ENCODE results near the gene ASCC1.

ASCC1 gene

DNA sequence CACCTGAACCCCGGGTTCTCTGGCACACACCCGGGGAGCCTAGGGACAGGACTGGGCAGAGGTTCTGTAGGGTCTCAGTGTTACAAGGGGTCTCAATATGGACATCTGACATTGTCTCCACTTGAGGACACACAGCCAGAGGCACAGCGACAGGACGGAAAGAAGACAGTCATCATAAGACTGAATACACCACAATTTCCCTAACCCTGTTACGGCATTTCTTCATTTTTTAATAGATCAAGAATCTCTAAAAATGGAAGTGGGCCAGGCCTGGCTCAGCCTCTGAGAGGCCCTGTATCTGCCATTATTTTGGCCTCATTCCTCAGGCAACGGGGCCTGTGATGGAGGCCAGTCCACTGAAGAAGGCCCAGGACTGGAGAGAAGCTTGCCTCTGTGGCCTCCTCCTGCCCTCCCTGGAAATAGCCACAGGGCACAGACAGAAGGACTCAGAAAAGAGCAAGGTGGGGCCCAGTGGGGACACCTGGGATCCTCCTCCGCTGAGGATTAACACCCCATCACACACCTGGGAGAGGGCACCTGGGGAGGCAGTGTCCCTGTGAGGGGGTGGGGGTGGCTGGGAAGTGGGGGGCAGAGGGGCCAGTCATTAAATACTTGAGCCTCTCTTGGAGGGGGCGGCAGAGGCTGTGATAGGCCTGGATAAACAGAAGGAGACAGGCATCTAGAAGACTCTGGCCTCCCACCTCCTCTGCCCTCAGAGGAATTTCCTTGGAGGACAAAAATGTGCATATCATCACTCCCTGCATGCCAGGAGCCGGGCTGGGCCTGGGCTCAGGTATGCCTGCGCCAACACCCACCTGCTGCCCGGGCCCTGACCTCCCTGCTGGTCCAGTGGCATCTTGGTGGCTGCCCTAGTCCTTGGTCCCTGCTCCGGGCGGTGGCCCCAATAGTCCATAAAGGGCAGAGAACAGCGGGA, 135.8 kb downstream of the ASCC1 start:
- H3K4me3 ChIP-seq (replicated peaks; ENCODE audit: low read depth, low read length): no peak overlapping the region
- TF ChIP-seq, protein P1, sequence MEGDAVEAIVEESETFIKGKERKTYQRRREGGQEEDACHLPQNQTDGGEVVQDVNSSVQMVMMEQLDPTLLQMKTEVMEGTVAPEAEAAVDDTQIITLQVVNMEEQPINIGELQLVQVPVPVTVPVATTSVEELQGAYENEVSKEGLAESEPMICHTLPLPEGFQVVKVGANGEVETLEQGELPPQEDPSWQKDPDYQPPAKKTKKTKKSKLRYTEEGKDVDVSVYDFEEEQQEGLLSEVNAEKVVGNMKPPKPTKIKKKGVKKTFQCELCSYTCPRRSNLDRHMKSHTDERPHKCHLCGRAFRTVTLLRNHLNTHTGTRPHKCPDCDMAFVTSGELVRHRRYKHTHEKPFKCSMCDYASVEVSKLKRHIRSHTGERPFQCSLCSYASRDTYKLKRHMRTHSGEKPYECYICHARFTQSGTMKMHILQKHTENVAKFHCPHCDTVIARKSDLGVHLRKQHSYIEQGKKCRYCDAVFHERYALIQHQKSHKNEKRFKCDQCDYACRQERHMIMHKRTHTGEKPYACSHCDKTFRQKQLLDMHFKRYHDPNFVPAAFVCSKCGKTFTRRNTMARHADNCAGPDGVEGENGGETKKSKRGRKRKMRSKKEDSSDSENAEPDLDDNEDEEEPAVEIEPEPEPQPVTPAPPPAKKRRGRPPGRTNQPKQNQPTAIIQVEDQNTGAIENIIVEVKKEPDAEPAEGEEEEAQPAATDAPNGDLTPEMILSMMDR (IDR thresholded peaks at IDR 0.05; ENCODE audit: low read depth, low read length, missing control alignments): no peak
- no peak for DNase-seq (ENCODE audit: extremely low read depth, low read depth)

DNA sequence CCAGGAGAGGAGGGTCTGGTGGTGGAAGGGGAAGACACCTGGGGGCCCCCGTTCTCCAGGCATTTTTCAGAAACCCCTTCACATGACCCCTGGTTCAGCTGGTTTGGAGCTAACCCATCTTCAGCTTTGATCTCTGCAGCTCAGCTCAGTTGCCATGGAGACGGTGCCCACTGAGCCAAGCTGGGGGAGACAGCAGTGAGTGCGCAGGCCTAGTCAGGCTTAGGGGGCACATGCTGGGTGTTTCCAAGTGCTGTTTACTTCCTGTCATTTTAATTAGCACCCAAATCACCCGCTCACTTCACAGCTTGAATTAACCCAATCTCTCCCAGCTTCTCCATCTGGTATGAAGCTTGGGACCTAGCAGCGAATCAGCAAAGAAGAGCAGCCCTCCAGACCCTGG, 136.7 kb downstream of the ASCC1 start:
- no peak for DNase-seq (ENCODE audit: extremely low read depth, low read depth)

DNA sequence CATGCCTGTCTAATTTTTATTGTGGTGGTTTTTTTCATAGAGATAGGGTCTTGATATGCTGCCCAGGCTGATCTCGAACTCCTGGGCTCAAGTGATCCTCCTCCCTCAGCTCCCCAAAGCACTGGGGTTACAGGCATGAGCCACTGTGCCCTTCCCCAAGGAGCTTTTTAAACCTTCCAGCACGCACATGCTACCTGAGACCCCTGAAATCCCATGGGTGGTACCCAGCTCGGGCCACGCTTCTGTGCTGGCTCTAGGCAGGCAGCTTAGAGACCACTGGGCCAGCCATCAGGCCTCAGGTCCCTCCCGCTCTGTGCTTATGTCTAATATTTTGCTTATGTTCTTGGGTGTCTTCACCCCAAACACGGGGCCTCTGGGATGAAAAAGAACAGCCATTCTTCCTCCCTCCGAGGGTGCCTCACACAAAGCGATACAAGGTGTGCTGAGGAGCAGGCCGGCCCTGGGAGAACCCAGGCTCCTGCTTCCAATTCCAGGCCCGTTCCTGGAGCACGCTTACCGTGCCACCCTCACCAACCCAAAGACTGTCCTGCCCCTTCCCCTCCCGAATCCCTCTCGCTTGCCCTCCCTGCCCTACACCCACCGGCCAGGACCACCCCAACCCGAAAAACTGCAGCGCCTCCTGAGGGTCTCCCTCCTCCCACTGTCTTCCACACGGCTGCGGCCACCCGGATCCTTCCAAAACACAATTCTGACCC, 138.6 kb downstream of the ASCC1 start:
- no peak overlapping the region for H3K4me3 ChIP-seq (replicated peaks; ENCODE audit: low read depth, low read length)
- DNase-seq (ENCODE audit: extremely low read depth, low read depth): no peak
- TF ChIP-seq, protein P1 (IDR thresholded peaks at IDR 0.05; ENCODE audit: low read depth, low read length, missing control alignments): no peak

More for the DNA sequence above, 136.7 kb downstream of the ASCC1 start:
- TF ChIP-seq, protein P1 (IDR thresholded peaks at IDR 0.05; ENCODE audit: low read depth, low read length, missing control alignments): no peak
- no peak overlapping the region for H3K4me3 ChIP-seq (replicated peaks; ENCODE audit: low read depth, low read length)

DNA sequence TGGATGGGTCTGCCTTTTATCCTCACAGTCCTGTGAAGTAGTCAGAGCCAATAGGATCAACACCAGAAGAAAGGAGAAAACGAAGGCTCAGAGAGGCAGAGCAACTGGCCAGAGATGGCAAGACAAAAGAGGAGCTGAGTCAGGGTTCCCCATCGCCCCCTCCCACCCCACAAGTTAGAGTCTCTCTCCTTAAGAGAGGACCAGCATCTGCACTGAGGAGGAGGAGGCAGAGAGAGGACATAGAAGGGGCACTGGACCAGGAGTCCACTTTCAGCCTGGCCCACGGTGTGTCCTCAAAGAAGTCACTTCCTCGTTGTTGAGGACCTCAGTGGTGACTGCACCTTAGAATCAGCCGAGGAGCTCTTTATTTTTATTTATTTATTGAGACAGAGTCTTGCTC, 139.3 kb downstream of the ASCC1 start:
- DNase-seq (ENCODE audit: extremely low read depth, low read depth): no peak
- no peak overlapping the region for H3K4me3 ChIP-seq (replicated peaks; ENCODE audit: low read depth, low read length)
- TF ChIP-seq, protein P1 (IDR thresholded peaks at IDR 0.05; ENCODE audit: low read depth, low read length, missing control alignments): no peak

DNA sequence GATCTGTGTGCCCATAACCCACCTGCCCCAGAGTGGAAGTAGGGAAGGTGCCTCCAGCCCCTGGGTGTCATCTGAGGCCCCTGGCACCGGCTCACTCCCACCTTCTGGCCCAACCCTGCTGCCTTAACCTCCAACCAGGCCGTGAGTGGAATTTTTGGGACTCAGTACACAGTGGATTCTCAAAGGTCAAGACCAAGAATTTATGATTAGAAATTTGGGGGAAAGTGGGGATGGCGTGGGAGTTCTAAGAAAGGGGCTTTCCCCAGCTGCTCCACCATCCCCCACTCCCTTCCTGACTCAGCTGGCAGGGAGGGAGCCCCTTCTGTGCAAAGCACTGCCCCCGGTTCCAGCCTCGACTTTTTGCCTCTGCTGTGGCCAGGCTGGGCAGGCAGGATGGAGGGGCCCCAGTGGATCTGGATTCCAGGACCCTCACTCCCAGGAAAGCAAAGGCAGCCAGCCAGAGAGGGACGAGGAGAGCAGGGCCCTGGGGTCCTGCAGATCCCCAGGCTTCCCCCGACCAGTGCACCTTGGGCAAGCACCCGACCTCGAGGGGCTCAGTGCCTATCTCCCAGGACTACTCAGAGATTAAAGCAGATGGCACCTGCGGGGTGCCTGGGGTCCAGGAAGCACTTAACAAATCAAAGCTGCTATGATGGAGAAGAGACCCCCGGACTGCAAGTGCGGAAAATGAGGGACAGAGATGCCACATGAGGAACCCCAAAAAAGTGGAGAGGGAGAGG, 140.5 kb downstream of the ASCC1 start:
- TF ChIP-seq, protein P1 (IDR thresholded peaks at IDR 0.05; ENCODE audit: low read depth, low read length, missing control alignments): no peak
- no peak for DNase-seq (ENCODE audit: extremely low read depth, low read depth)
- H3K4me3 ChIP-seq (replicated peaks; ENCODE audit: low read depth, low read length): no peak overlapping the region

DNA sequence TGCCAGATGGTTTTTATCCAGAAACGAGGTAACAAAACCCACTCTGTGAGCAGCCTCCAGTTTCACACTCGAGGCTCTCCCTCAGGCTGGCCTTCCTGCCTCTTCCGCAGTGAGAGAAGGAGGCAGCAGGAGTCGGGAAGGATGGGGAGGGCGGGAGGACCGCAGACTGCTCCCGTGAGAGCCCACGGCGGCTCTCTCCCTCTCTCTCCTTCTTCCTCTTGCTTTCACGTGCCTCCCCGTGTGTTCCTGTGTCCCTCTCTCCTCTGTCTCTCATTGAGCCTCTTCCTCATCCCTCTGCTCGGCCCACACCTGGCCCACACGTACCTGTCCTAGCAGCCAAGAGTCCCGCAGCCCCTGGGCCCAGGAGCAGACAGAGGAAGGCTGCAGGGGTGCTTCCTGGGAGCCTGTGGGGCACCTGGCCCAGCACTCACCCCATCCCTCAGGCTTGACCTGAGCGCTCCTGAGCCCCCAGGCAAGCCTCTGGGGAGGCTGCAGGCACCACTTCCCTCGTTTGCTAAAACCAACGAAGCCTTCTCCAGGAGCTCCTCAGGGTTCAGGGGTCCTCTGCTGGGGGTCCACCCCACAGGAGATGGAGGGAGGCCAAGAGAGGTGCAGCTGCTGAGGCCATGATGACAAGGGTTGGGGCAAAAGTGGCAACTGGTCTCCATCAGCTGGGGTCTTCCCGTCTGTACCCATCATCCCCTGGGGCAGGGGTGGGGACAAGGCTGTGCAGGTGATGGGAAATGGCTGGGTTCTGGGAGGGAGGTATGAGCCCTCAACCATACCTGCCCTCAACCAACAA, 141.3 kb downstream of the ASCC1 start:
- TF ChIP-seq, protein P1 (IDR thresholded peaks at IDR 0.05; ENCODE audit: low read depth, low read length, missing control alignments): no peak
- DNase-seq (ENCODE audit: extremely low read depth, low read depth): no peak
- no peak overlapping the region for H3K4me3 ChIP-seq (replicated peaks; ENCODE audit: low read depth, low read length)
